Epithelial cell of prostate (primary cell): Measurements from ENCODE around the gene CAMK2N2.
"Not testable (repeated sequence)": the region's sequence is repeated elsewhere in the genome, so short reads cannot be mapped to it uniquely, and the experiment has no call there.

Source experiments
- DNase-seq: peaks from one replicate; pipeline ENCODE4 v3.0.0-alpha.2; 2011; ENCODE audit warnings: low read depth, low spot score
- H3K27ac ChIP-seq: fragments of 450-650 bp; 2 replicates; pipeline ENCODE4 v1.5.1; 2017; ENCODE audit warnings: mild to moderate bottlenecking

Gene CAMK2N2

DNA sequence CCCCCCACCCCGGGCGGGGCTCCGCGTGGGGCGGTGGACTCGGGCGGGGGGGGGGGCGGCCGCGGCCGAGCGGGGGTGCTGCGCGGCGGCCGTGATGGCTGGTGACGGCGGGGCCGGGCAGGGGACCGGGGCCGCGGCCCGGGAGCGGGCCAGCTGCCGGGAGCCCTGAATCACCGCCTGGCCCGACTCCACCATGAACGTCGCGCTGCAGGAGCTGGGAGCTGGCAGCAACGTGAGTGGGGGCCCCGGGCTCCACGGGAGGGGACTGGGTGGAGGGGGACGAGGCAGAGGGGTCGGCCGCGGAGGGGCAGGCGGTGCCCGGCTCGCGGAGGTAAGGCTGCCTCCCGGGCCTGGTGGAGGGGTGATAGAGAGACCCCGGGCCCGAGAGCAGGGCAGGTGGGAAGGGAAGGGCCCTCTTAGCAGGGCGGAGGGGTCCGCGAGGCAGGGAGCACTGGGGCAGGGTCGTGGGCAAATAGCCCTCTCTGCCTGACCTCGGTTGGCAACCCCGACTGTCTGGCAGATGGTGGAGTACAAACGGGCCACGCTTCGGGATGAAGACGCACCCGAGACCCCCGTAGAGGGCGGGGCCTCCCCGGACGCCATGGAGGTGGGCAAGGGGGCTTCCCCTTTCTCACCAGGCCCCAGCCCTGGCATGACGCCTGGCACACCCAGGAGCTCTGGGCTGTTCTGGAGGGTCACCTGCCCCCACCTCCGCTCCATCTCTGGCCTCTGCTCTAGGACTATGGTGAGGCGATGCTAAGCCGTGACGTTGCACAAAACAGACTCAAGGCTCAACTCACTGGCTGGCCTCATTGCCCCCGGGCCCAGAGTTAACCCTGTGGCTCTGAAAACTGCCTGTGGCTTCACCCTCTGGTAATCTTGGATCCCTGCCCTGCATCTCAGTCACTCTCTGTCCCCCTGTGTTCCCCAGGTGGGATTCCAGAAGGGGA, 14.9 kb upstream of the CAMK2N2 start, which contains the start of gene ECE2:
Gene ECE2 (plus strand): TSS at position 62 of the 950 bp plus-strand sequence. CDS start 132 bp downstream, at position 194.
- DNase-seq, result no peak
- no peak within 1 kb of the TSS for H3K27ac ChIP-seq

DNA sequence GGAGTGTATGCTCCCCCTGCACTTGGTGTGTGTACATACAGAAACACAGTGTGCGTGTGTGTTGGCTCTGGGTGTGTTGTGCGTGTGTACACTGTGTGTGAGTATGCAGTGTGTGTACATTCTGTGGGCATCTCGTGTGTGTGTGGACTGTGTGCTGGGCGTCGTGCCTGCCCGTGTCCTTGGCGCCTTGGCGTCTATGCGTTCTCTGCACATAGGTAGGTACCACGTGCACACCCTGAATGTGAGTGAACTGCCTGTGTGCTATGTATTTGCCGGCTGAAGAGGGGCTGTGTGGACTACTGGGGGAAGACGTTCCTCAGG, 14.0 kb upstream of the CAMK2N2 start:
- H3K27ac ChIP-seq, result no peak overlapping the region
- DNase-seq, result no peak

DNA sequence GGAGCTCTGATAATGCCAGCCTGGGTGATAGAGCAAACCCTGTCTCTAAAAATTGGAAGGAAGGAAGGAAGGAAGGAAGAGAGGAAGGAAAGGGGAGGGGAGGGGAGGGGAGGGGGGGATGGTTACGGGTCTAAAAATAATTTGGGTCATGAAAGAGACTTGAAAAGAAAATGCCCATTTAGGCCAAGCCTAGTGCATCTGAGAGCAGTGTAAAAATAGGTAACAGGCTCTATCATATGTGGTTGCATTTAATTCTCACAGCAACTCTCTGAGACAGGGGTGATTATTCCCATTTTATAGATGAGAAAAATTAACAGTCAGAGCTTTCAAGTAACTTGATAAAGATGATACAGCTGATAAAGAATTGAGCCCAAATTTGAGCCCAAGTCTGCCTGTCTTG, 10.9 kb upstream of the CAMK2N2 start:
- H3K27ac ChIP-seq, result no peak overlapping the region
- no peak for DNase-seq

DNA sequence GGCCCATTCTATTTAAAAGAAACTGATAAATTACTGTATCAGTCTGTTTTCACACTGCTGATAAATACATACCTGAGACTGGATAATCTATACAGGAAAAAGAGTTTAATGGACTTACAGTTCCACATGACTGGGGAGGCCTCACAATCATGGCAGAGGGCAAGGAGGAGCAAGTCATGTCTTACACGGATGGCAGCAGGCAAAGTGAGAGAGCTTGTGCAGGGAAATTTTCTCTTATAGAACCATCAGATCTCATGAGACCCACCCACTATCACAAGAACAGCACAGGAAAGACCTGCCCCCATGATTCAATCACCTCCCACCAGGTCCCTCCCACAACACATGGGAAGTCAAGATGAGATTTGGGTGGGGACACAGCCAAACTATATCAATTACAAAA, 5.9 kb upstream of the CAMK2N2 start:
- DNase-seq, H3K27ac ChIP-seq: not testable (repeated sequence)

DNA sequence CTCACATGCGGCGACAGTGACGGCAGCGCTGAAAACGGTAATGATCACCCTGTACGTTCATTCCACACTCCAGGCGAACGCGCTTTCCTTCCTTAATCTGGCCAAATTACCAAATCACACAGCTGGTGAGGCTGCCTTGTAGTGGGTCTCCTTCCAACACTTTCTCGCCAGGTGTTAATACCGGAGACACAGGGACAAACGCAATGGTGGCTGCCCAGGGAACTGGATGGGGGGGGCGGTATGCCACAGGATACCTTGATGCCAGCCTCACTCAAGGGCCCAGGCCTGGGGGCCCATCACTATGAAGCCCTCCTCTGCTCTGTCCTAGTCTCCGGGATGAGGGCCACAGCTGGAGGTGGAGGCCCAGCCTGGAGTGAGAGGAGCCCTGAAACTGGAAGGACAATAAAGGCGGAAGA, 1.4 kb upstream of the CAMK2N2 start:
- no peak for DNase-seq
- H3K27ac ChIP-seq, result no peak overlapping the region

DNA sequence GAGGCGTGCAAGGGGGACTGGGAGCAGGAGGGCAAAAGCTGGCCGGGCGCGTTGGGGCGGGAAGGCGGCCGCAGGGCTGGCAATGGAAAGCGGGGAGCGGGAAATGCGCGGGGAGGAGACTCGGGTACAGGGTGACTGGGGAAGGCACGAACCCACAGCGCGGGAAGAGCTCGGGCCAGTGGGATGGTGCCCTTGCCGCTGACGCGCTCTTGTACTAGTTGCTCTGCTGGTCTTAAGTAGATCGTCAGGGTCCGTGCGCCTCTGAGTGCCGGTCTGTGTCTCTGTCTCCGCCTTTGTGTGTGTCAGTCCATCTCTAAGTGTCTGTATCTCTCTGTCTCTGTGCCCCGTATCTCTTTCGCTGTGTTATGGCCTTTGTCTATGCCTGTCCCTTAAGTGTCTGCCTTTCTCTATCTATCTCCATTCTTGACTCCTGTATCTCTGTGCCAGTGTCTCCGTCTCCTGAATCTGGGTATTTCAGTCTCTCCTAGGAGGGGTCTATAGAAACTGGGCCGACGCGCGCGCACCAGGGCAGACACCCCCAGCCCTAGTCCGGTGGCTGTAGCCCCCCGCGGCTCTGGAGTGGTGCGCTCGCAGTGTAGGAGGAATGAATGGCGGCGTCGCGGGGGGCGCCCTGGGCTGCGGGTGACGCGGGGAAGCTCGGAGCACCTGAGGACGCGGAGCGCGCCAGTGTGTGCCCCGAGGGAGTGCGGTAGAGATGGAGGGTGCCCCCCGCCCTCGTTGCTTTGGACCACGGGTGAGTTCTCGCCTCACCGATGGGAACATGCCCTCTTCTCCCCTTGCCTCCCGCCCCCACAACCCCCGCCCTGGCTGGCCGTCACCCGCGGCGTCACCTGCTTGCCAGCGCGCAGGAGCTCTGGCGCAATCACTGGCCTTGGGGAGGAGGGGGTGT, 756 bp upstream of the CAMK2N2 start:
- H3K27ac ChIP-seq, result no peak overlapping the region
- DNase-seq, result no peak

DNA sequence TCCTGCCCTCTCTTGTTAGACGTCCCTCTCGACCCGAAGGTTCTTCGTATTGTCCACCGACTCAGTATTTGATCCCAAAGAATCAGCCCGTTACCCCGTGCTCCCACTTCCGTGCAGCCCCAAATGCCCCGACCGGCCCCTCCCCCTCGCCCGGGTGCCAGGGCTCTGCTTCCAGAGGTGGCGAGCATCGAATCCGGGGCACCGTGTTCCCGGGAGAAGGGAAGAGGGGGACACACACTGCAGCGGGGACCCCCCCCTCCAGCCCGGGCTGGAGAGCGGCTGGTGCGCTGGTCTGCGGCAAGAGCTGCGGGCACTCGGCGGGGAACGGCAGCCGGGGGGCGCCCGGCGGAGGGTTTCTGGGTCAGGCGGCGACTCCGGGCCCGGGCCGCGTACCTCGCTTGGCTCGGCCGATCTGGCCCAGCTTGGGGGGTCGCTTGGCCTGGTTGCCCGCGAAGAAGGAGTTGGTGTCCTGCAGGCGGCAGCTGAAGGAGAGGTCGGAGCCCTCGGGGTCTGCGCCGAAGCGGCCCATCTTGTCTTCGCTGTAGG, 556 bp downstream of the CAMK2N2 start:
- H3K27ac ChIP-seq, result no peak overlapping the region

DNA sequence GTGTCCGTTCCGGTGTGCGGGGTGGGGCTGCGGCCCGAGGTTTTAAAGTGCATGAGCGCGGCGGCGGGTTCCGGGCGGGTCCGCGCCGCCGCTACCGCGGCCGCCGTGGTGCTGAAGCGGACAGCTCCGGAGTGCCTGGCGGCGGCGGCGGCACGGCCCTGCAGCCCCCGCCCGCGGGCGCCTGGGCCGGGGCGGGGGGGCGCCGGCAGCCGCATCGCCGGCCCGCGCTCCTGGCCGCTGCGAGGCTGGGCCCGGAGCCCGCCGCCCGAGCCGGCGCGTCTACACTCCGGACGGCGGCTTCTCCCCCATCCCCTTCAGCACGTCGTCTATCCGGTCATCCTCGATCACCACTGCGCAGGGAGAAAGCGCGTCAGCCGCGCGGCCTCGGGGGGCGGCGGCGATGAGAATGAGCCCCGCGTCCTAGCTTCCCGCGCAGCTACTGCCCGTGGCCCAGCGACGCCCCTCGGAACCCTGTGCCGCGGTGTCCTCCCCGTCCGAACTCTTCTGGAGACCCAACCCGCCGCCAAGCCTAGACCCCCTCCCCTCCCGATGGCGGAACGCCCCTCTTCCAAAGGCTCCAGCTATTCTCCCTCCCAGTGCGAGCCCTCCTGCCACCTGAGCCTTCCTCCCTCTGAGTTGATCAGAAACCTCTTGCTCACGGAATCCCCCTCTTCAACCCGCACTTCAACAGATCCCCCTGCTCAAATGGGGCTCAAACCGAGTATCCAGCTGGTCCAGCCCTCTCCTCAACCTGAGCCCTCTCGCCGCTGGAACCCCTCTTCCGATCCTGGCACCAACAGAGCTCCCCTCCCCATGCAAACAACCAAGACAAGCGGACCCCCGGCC, 1.3 kb downstream of the CAMK2N2 start:
- H3K27ac ChIP-seq, result no peak overlapping the region
- DNase-seq, result no peak

More for the DNA sequence above, 556 bp downstream of the CAMK2N2 start:
- DNase-seq, result no peak

DNA sequence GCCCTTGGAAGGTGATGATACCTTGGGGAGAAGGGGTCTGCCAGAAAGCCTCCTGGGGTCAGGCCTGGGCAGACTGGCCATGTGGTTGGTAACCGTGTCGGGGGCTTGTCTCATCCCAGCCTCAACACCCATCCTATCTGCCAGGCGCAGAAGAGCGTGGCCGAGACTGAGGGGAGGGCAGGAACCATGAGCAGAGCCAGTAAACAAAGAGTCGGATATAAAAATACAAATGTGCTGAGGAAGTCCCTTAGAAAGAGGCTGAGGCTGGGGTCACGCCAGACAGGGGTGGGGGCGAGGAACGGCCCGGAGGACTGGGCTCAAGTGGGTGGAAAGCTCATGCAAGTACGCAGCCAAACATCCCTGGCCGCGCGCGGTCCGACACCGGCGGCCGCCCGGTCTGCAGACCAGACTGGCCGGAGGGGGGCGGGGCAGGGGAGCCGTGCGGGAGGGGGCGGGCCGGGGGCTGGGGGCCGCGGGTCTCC, 1.9 kb downstream of the CAMK2N2 start:
- H3K27ac ChIP-seq, result no peak overlapping the region
- no peak for DNase-seq

DNA sequence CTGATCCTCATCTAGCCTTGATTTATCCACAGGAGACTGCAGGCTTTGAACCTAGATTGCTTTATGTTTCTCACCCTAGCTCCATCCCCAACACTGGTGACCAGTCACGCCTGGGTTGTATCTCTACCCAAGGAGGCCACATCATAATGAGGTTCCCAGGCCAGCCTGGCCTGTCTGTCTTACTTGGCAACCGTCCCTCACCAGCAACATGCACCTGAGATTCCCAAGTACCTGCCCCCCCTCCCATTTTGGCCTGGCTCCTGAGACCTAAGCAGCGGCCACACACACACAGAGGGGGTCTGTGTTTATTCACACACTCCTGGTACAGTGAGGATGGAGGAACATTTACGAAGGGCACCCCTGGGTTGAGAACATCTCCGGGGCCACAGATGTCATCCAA, 2.4 kb downstream of the CAMK2N2 start:
- H3K27ac ChIP-seq, result no peak overlapping the region
- no peak for DNase-seq

DNA sequence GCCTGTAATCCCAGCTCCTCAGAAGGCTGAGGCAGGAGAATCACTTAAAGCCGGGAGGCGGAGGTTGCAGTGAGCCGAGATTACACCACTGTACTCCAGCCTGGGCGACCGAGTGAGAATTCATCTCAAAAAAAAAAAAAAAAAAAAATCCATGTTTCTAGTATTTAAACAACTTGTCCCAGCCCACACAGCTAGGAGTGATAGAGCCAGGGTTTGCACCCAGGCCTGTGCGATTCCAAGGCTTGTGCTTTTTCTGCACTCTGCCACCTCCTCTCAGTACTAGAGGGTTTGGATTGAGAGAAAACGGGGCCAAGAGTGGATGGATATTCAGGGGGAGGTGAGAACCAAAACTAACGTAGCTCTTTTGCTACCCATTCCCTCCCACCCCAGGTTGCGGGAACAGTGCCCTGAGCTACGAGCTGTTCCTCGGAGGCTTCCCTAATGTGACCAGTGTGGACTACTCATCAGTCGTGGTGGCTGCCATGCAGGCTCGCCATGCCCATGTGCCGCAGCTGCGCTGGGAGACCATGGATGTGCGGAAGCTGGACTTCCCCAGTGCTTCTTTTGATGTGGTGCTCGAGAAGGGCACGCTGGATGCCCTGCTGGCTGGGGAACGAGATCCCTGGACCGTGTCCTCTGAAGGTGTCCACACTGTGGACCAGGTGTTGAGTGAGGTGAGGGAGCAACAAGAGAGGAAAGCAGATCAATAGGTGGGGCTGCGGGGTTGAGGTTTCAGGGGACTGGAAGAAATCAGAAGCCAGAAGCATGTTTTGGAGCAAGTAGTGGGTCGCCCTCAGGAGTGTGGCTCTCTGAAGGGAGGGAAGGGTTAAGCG, 4.1 kb downstream of the CAMK2N2 start:
- no peak overlapping the region for H3K27ac ChIP-seq
- no peak for DNase-seq

DNA sequence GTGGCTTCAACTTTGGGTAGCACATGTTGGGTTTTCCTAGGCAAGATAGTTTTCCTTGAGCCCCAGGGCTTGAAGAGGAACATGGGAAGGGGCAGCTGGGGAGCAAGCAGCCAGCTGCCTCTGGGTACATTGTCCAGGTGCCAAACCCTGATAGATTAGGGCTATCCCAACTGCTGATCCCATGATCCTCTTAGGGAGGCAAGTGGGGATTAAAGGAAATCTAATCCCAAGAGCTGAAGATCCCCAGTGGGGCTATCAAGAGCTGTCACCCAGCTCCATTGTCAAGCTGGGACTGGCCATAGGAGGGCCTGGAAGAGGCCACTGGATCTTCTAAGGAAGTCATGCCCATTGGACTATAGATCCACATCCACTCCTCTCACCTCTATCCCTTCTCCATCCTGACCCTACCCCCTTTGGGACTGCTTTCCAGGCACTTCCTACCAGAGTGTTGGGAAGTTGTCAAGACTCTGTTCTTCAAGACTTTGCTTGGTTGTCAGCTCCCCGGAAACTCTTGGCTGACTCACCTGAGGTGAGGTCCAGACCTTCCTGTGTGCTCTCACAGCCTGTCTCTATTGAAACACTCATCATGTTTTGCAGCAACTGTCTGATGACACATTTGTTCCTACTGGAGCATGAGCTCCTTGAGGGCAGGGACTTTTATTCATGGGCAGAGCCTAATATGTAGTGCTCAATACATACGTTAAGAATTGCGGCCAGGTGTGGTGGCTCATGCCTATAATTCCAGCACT, 5.9 kb downstream of the CAMK2N2 start:
- peak overlapping the region; percentile 51 for H3K27ac ChIP-seq
- peak; percentile 73 for DNase-seq

DNA sequence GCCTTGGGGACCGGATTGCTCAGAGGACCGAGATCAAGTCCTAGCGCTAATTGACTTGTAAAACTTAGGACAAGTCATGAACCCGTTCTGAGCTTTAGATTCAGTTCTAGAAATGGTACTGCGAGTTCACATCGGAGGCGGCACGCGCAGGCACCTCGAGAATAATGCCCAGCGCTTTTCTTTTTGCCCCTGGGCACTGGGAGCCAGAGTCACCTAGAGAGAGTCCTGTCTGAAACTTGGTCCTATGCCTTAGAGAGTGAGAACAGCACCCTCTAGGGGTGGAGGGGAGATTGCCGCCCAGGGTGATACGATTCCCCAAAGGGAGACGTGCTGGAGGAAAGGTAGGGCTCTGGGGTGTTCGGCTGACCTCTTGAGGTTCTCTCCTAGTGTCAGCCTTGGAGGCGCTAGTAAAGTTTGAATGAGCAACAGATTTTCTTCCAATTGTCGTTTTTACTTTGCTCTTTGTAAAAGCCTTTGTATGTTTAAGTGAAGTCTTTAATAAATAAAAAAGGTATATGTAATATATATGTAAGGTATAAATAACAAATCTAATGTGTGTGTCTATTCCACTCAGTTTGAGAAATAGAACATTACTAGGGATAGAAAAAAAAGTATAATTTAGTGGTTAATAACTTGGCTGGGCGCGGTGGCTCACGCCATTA, 11.1 kb downstream of the CAMK2N2 start:
- peak overlapping the region; percentile 91 for H3K27ac ChIP-seq
- DNase-seq, result peak; percentile 52

DNA sequence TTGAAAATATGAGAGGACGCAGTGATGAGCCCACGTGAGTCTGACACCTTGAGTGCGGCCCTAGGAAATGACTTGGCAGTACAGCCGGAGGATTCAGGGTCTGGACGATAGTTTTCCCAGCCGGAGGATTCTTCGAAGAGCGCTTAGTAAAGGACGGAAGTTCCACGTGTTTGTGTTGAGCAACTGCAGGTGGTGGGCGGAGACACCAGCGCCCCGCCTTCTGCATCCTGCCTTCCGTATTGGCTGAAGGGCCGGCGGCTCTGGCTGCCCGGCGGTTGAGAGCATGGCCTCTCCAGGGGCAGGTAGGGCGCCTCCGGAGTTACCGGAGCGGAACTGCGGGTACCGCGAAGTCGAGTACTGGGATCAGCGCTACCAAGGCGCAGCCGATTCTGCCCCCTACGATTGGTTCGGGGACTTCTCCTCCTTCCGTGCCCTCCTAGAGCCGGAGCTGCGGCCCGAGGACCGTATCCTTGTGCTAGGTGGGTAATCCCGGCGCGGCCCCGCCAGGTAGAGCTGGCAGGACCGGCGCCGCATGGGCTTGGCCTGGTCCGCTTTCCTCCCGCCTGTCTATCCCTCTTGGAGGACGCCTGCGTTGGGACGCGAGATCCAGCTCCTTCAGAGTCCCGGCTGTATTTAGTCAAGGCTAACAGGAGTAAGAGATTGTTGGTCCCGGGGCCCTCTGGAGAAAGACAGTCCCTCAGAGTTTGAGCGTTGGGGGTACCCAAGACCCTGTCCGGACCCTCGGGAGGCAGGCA, 11.8 kb downstream of the CAMK2N2 start, which contains the start of gene EEF1AKMT4:
Gene EEF1AKMT4 (plus strand): TSS at position 261 of the 755 bp plus-strand sequence. CDS start 23 bp downstream, at position 284.
- peak; percentile 96 for DNase-seq
- H3K27ac ChIP-seq, result peak within 1 kb of the TSS; percentile 91

DNA sequence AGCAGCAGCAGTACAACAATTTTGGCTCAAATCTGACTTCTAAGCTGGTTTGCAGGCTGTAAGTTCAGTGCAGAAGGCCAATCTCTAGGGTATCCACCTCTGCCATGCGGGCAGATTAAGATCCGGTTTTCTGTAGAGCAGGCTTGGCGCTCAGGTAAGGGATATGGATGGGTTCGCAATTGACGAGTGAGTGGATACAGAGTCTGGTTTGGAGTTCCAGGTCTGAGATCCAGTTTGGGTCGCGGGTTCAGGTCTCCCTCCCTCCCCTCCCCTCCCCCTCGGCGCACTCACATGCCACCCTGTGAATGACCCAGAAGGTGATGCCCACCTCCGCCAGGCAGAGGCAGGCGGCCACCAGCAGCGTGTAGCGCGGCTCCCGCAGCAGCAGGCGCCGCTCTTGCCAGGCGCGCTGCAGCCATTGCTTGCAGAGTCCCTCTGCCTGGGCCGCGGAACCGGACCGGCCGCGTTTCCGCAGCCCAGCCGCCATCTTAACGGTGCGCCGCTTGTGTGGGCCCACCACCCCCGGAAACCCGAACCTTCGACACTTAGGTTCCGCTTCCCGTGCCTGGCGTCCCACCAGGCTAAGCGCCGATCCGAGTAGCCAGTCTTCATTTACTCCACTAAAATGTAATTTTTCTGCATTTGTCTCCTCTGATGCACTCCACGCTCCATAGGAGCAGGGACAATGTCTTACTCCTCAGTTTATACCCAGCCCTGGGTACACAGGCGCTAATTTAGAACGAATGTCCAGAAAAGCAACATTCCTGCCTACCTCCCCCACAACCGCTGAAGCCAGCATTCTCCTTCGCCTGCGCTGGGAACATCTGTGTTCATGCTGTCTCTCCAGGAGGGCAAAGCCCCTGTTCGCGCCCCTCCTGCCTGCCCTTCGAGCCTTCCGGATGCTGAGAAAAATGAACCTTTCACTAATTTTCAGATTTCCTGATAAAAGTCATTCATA, 12.6 kb downstream of the CAMK2N2 start, which contains the start of gene ALG3:
Gene ALG3 (minus strand): TSS at position 509 of the 958 bp plus-strand sequence. CDS start 22 bp downstream, at position 487.
- H3K27ac ChIP-seq, result peak within 1 kb of the TSS; percentile 91
- peak; percentile 46 for DNase-seq
